Measurements from ENCODE around the gene ZBED5.

ZBED5 gene

DNA sequence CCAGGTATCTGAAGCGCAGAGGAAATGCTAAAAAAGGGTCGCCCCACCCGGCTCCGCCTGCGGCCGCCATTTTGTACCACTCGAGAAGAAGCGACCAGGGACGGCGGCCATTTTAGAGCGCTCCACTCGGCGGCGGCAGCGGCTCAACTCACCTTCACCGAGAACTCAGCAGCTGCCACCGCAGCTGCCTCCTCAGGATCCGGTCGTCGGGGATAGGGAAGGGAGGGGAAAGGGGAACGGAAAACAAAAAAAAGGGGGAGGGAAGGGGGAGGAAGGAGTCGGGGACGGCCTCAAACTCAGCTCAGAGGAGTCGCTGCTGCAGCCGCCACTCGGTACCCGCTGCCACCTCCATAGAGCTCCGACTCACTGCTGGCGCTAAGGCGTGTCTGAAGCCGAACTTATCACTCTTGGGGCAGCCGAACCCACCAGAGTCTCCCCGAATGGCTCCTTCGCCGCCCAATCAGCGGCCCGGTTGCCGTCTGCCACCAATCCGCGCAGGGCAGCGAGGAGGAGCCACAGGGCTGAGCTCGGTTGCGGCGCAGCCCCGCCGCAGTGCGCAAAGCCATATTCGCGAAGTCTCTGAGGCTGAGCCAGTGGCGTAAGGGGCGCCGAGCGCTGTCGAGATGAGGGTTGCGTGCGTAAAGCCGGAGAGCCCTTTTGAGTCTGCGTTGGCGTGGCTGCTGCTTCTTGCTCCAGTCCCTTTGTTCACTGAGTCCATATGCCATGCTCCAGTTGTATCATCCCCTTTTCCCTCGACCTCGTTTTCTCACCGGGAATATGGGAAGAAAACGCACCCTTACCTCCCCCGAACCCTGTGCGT, 49.1 kb downstream of the ZBED5 start, which contains the start of gene EIF4G2:
Gene EIF4G2 (minus strand): TSS at position 374 of the 820 bp plus-strand sequence.
- H3K9me3 Mint-ChIP-seq, result no peaks in the 10 kb centered on the region
- peaks cover 59% of the 10 kb centered on the region for H3K36me3 Mint-ChIP-seq (ENCODE audit: insufficient read depth)
- ATAC-seq (replicated peaks) (peak; percentile 88), DNase-seq (peak; percentile 97 to 98 (median 98))
- H3K27ac Mint-ChIP-seq, result peak within 1 kb of the TSS; percentile 97 to 98
- H3K27me3 Mint-ChIP-seq, result no peaks in the 10 kb centered on the region
- H3K4me1 Mint-ChIP-seq (ENCODE audit: low read depth in 2 of 2), result peaks cover 26 to 39% of the 10 kb centered on the region in 2 donors
- peak within 1 kb of the TSS; percentile 95 to 96 for H3K4me3 Mint-ChIP-seq

DNA sequence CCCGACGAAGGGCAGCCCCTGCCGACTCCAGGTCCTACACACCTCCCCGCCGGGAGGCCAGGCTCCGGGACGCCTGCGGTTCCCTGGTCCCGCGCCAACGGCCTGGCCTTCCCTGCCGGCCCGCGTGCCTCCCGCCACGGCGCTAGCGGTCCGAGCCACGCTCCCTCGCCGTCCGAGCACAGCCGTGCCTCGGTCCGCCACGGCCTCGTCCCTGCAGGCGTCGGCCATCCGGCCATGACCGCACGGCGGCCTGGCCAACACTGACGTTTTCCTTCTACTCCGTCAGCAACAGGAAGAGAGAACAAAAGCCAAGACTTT, 49.7 kb downstream of the ZBED5 start:
- ATAC-seq (replicated peaks) (peak; percentile 1), DNase-seq (peak in 1 of 3 experiments; percentile 38)
- Mint-ChIP-seq H3K4me1 (ENCODE audit: low read depth in 2 of 2) (peaks cover 31 to 44% of the 10 kb centered on the region in 2 donors), H3K4me3 (peak overlapping the region; percentile 95 to 96), H3K36me3 (ENCODE audit: insufficient read depth) (peaks cover 65% of the 10 kb centered on the region), H3K9me3 (no peaks in the 10 kb centered on the region), H3K27ac (peak overlapping the region; percentile 97 to 98), H3K27me3 (no peaks in the 10 kb centered on the region)

DNA sequence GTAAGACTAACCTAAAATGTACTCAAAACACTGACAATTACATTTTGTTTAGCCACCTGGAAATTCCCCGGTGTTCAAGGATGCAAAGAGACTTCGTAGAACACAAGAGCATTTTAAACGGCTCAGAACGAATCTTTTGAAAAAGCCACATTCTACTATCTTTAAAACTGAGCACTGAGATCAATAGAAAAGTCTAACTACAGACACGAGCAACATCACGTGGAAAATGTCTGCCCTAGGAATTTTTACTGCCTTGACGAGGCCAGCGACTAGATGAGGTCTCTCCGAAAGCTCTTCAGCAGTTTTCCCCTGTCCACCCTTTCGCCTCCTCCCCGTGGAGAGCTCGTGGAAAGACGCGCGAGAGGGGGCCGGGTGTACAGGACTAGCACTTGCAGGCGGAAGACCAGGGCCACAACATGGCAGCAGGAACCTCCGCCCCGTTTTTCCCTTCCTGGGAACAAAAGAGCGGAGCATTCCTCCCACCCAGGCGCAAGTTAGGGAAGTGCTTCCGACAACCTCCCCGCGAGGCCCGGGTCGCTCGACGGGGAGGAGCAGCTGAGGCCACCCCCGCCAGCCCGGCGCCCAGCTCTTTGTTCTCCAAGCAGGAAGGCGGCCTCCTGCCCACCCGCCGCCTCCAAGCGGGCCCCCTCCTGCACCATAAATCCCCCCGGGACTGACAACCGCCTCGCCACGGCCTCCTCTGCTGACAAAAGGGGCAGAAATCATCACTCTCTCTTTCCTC, 50.2 kb downstream of the ZBED5 start:
- Mint-ChIP-seq H3K27ac (peak overlapping the region; percentile 97 to 98), H3K4me3 (peak overlapping the region; percentile 95 to 96), H3K9me3 (no peaks in the 10 kb centered on the region), H3K4me1 (ENCODE audit: low read depth in 2 of 2) (peaks cover 31 to 44% of the 10 kb centered on the region in 2 donors), H3K27me3 (no peaks in the 10 kb centered on the region), H3K36me3 (ENCODE audit: insufficient read depth) (peaks cover 70% of the 10 kb centered on the region)
- peak; percentile 23 to 30 (median 25) for DNase-seq
- peak; percentile 0 for ATAC-seq (replicated peaks)

DNA sequence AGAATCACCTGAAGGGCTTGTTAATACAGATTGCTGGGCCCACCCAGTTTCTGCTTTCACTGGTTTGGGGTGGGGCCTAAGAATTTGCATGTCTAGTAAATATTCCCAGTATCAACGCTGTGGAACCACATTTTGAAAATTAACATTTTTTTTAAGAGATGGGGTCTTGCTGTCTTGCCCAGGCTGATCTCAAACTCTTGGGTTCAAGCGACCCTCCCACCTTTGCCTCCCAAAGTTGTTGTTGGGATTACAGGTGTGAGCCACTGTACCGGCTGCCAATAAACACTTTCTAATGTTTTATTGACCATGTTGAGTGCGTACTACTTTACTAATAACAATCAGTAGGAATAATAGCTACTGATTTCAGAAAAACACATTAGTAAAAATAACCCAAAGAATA, 51.6 kb downstream of the ZBED5 start:
- peak overlapping the region; percentile 51 to 97 for H3K27ac Mint-ChIP-seq
- DNase-seq (no peak), ATAC-seq (replicated peaks) (no peak)
- H3K9me3 Mint-ChIP-seq, result no peaks in the 10 kb centered on the region
- peak overlapping the region; percentile 95 to 96 for H3K4me3 Mint-ChIP-seq
- H3K36me3 Mint-ChIP-seq (ENCODE audit: insufficient read depth), result peaks cover 85% of the 10 kb centered on the region
- no peaks in the 10 kb centered on the region for H3K27me3 Mint-ChIP-seq
- peaks cover 35 to 53% of the 10 kb centered on the region in 2 donors for H3K4me1 Mint-ChIP-seq (ENCODE audit: low read depth in 2 of 2)

DNA sequence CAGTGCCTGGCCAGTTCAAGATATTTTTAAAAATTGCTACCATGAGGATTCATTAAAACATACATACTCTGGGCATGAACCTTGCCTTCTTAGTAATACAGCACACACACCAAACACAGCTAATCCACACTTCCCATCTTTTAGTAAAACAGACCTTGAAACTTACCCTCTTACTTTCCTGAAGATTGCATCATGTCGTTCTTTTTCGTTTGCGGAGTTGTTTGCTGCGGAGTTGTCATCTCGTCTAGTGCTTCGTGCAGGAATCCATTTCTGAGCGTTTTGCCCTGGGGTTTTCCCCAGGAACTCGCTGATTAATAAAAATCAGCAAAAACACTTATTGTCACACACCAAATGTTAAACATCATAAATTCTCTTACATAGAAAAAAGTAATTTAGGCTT, 52.1 kb downstream of the ZBED5 start:
- ATAC-seq (replicated peaks), result no peak

DNA sequence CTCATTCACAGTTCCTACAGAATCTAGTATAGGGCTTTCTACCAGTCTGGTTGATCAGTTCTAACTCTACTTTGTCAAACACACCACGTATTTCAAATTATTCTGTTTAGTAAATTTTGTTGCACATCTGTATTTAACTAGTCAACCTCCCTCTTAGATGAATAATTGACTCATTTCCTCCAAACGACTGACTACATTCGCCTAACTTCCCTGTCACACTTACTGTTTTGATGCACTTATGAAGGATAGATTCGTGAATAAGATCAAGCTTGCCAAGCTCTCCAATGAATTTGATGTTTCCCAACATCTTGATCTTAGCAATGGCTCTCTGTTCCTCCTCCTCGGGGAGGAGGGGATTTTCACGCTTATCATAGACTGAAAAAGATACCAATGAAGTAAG, 54.2 kb downstream of the ZBED5 start:
- H3K27ac Mint-ChIP-seq, result peak overlapping the region in 1 of 2 donors; percentile 38
- H3K4me3 Mint-ChIP-seq, result no peak overlapping the region
- H3K4me1 Mint-ChIP-seq (ENCODE audit: low read depth in 2 of 2), result peaks cover 53 to 70% of the 10 kb centered on the region in 2 donors
- DNase-seq (no peak), ATAC-seq (replicated peaks) (no peak)
- H3K27me3 Mint-ChIP-seq, result no peaks in the 10 kb centered on the region
- peaks cover 100% of the 10 kb centered on the region for H3K36me3 Mint-ChIP-seq (ENCODE audit: insufficient read depth)
- no peaks in the 10 kb centered on the region for H3K9me3 Mint-ChIP-seq

More for the DNA sequence above, 52.1 kb downstream of the ZBED5 start:
- Mint-ChIP-seq H3K4me3 (peak overlapping the region; percentile 95 to 96), H3K4me1 (ENCODE audit: low read depth in 2 of 2) (peaks cover 39 to 57% of the 10 kb centered on the region in 2 donors), H3K27ac (peak overlapping the region; percentile 51 to 97), H3K9me3 (no peaks in the 10 kb centered on the region), H3K36me3 (ENCODE audit: insufficient read depth) (peaks cover 90% of the 10 kb centered on the region), H3K27me3 (no peaks in the 10 kb centered on the region)
- DNase-seq, result no peak
